ENCODE measurements around the gene SPR.

The SPR gene

GRCh38 chr2:72887032-72887739 lies at the start of gene SPR:
Gene SPR (plus strand): TSS chr2:72887408. CDS start chr2:72887433, 25 bp downstream.
- peak; percentile 27 for DNase-seq (ENCODE audit: low read depth)

GRCh38 chr2:72840066-72840465 lies 47.1 kb upstream of the SPR start:
- DNase-seq (ENCODE audit: low read depth): no peak

GRCh38 chr2:72841462-72842125 lies 45.6 kb upstream of the SPR start:
- DNase-seq (ENCODE audit: low read depth): no peak

GRCh38 chr2:72843301-72843700 lies 43.9 kb upstream of the SPR start:
- no peak for DNase-seq (ENCODE audit: low read depth)

GRCh38 chr2:72846171-72847095 lies 40.8 kb upstream of the SPR start:
- no peak for DNase-seq (ENCODE audit: low read depth)

GRCh38 chr2:72847534-72848315 lies 39.5 kb upstream of the SPR start:
- no peak for DNase-seq (ENCODE audit: low read depth)

GRCh38 chr2:72848436-72849137 lies 38.6 kb upstream of the SPR start:
- DNase-seq (ENCODE audit: low read depth): no peak

GRCh38 chr2:72849138-72849462 lies 38.1 kb upstream of the SPR start:
- no peak for DNase-seq (ENCODE audit: low read depth)

- no peak for DNase-seq (ENCODE audit: low read depth)
Measured at GRCh38 chr2:72851333-72851732, 35.9 kb upstream of the SPR start.

- no peak for DNase-seq (ENCODE audit: low read depth)
Measured at GRCh38 chr2:72859831-72860262, 27.4 kb upstream of the SPR start.

GRCh38 chr2:72862239-72862988 lies 24.8 kb upstream of the SPR start:
- DNase-seq (ENCODE audit: low read depth): peak; percentile 28

GRCh38 chr2:72863046-72863445 lies 24.2 kb upstream of the SPR start:
- no peak for DNase-seq (ENCODE audit: low read depth)

- DNase-seq (ENCODE audit: low read depth): peak; percentile 11
Measured at GRCh38 chr2:72864500-72864899, 22.7 kb upstream of the SPR start.

- DNase-seq (ENCODE audit: low read depth): no peak
Measured at GRCh38 chr2:72871060-72871459, 16.1 kb upstream of the SPR start.

GRCh38 chr2:72871880-72872279 lies 15.3 kb upstream of the SPR start:
- DNase-seq (ENCODE audit: low read depth): no peak

- DNase-seq (ENCODE audit: low read depth): no peak
Measured at GRCh38 chr2:72883356-72883962, 3.7 kb upstream of the SPR start.

- no peak for DNase-seq (ENCODE audit: low read depth)
Measured at GRCh38 chr2:72886505-72887031, 640 bp upstream of the SPR start.

- DNase-seq (ENCODE audit: low read depth): peak; percentile 42
Measured at GRCh38 chr2:72887740-72888437, 681 bp downstream of the SPR start.
